Mammary epithelial cell (primary cell): Measurements from ENCODE around the gene SLC22A14.

ENCODE experiments used
- CTCF ChIP-seq, 2 donors: IDR thresholded peaks in 1 of 2; conservative IDR thresholded peaks in 1 of 2; 2 replicates each; pipeline ENCODE4 v1.5.1; 2011 to 2012; ENCODE audit warnings: inconsistent platforms in 2 of 2, low read length in 2 of 2, mild to moderate bottlenecking in 2 of 2, control low read depth in 1 of 2, low read depth in 1 of 2; ENCODE audit not compliant: insufficient read depth in 1 of 2; ENCODE audit errors: extremely low read depth in 1 of 2
- EZH2 ChIP-seq: IDR thresholded peaks from 2 replicates; pipeline ENCODE4 v1.6.1; 2012; ENCODE audit warnings: low read length, inconsistent platforms, borderline replicate concordance

- TF ChIP-seq EZH2 (no peak), CTCF (conservative IDR thresholded peaks at IDR 0.05 in 1 of 2, IDR thresholded peaks at IDR 0.05 in 1 of 2; ENCODE audit: extremely low read depth in 1 of 2, insufficient read depth in 1 of 2, low read depth in 1 of 2, low read length in 2 of 2) (no peak)
These were observed 32.8 kb downstream of the SLC22A14 start for GRCh38 chr3:38314764-38315487.
